ENCODE results near the gene LHFPL2.

DNA sequence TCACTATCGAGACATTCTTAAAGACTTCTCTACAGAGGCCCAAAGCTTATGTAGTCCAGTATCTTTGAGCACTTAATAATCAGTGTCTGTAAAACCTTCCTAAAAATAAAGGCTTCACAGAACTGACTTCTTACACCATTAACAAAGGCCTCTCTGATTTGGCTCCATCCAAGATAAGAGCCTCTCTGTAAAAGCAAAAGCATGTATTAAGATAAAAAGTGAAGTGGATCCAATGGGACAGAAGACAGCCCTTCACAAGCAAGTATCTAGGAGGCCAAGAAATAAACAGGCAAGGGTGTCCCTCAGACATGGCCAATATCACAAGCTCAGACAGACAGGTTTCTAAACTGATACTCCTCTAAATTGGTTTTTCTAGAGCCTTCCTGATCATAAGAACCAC lies 11.9 kb downstream of the LHFPL2 start:
- TF ChIP-seq GATA2 (IDR thresholded peaks at IDR 0.05; ENCODE audit: low read depth, low read length) (no peak), GATA3 (IDR thresholded peaks at IDR 0.05; ENCODE audit: low read depth, low read length) (no peak)

Measured in SH-SY5Y (cell line).